ENCODE measurements around the gene KRTCAP2. TPM values are rescaled to one million over a fixed set of nuclear protein-coding genes. Genes with fewer than 3 reads are reported as not detected.
A peak's percentile ranks its signal among the peaks of the same experiment; 100 is the strongest.

Gene KRTCAP2
- total and polyA plus RNA-seq, 9 donors = 70.4 to 89.5 (median 87.3) TPM

- peaks cover 3% of the 10 kb centered on the region for H3K36me3 ChIP-seq (ENCODE audit: control insufficient read depth, insufficient read depth, low read length)
- no peaks in the 10 kb centered on the region for H3K9me3 ChIP-seq (replicated peaks; ENCODE audit: control insufficient read depth, low read depth, low read length)
- WGBS (ENCODE audit: insufficient coverage) = under 1% methylated on average over 31 of the region's 32 CpGs
- H3K27me3 ChIP-seq (ENCODE audit: control insufficient read depth, insufficient read depth, low read length) = peaks cover 61% of the 10 kb centered on the region
- peak overlapping the region; percentile 50 for H3K4me3 ChIP-seq (ENCODE audit: low read length)
- peaks cover 42% of the 10 kb centered on the region for H3K4me1 ChIP-seq (ENCODE audit: control insufficient read depth, insufficient read depth, low read length)
- DNase-seq = peak; percentile 45
- peak overlapping the region; percentile 37 for H3K27ac ChIP-seq (ENCODE audit: low read length)
These were observed 46.5 kb downstream of the KRTCAP2 start for GRCh38 chr1:155126556-155127104.

GRCh38 chr1:155125946-155126555 lies 47.1 kb downstream of the KRTCAP2 start:
- Histone ChIP-seq H3K36me3 (ENCODE audit: control insufficient read depth, insufficient read depth, low read length) (no peaks in the 10 kb centered on the region), H3K4me3 (ENCODE audit: low read length) (peak overlapping the region; percentile 50), H3K4me1 (ENCODE audit: control insufficient read depth, insufficient read depth, low read length) (peaks cover 42% of the 10 kb centered on the region), H3K27ac (ENCODE audit: low read length) (no peak overlapping the region), H3K27me3 (ENCODE audit: control insufficient read depth, insufficient read depth, low read length) (peaks cover 63% of the 10 kb centered on the region), H3K9me3 (replicated peaks; ENCODE audit: control insufficient read depth, low read depth, low read length) (no peaks in the 10 kb centered on the region)
- peak; percentile 70 for DNase-seq
- WGBS (ENCODE audit: insufficient coverage) = 7% methylated on average over 48 of the region's 53 CpGs

- Histone ChIP-seq H3K9me3 (replicated peaks; ENCODE audit: control insufficient read depth, low read depth, low read length) (no peaks in the 10 kb centered on the region), H3K27me3 (ENCODE audit: control insufficient read depth, insufficient read depth, low read length) (peaks cover 66% of the 10 kb centered on the region), H3K36me3 (ENCODE audit: control insufficient read depth, insufficient read depth, low read length) (no peaks in the 10 kb centered on the region), H3K27ac (ENCODE audit: low read length) (no peak overlapping the region), H3K4me1 (ENCODE audit: control insufficient read depth, insufficient read depth, low read length) (peaks cover 42% of the 10 kb centered on the region), H3K4me3 (ENCODE audit: low read length) (no peak overlapping the region)
- WGBS (ENCODE audit: insufficient coverage) = 25% methylated on average over 10 of the region's 11 CpGs
- DNase-seq = no peak
These were observed 47.6 kb downstream of the KRTCAP2 start for GRCh38 chr1:155125511-155125945.

- no peaks in the 10 kb centered on the region for H3K36me3 ChIP-seq (ENCODE audit: control insufficient read depth, insufficient read depth, low read length)
- H3K4me1 ChIP-seq (ENCODE audit: control insufficient read depth, insufficient read depth, low read length) = peaks cover 38% of the 10 kb centered on the region
- no peak overlapping the region for H3K27ac ChIP-seq (ENCODE audit: low read length)
- no peaks in the 10 kb centered on the region for H3K9me3 ChIP-seq (replicated peaks; ENCODE audit: control insufficient read depth, low read depth, low read length)
- 54% methylated on average over 9 of the region's 16 CpGs for WGBS (ENCODE audit: insufficient coverage)
- peaks cover 65% of the 10 kb centered on the region for H3K27me3 ChIP-seq (ENCODE audit: control insufficient read depth, insufficient read depth, low read length)
- no peak overlapping the region for H3K4me3 ChIP-seq (ENCODE audit: low read length)
- no peak for DNase-seq
These were observed 48.3 kb downstream of the KRTCAP2 start for GRCh38 chr1:155124503-155125463.

GRCh38 chr1:155123801-155124200 lies 49.3 kb downstream of the KRTCAP2 start:
- no peak overlapping the region for H3K27ac ChIP-seq (ENCODE audit: low read length)
- DNase-seq = no peak
- H3K36me3 ChIP-seq (ENCODE audit: control insufficient read depth, insufficient read depth, low read length) = no peaks in the 10 kb centered on the region
- WGBS (ENCODE audit: insufficient coverage) = 50% methylated on average over 1 of the region's 4 CpGs
- H3K4me1 ChIP-seq (ENCODE audit: control insufficient read depth, insufficient read depth, low read length) = peaks cover 28% of the 10 kb centered on the region
- H3K4me3 ChIP-seq (ENCODE audit: low read length) = no peak overlapping the region
- H3K9me3 ChIP-seq (replicated peaks; ENCODE audit: control insufficient read depth, low read depth, low read length) = no peaks in the 10 kb centered on the region
- peaks cover 63% of the 10 kb centered on the region for H3K27me3 ChIP-seq (ENCODE audit: control insufficient read depth, insufficient read depth, low read length)

- no peak for DNase-seq
- Histone ChIP-seq H3K27me3 (ENCODE audit: control insufficient read depth, insufficient read depth, low read length) (peaks cover 58% of the 10 kb centered on the region), H3K4me1 (ENCODE audit: control insufficient read depth, insufficient read depth, low read length) (peaks cover 17% of the 10 kb centered on the region), H3K27ac (ENCODE audit: low read length) (no peak overlapping the region), H3K9me3 (replicated peaks; ENCODE audit: control insufficient read depth, low read depth, low read length) (no peaks in the 10 kb centered on the region), H3K4me3 (ENCODE audit: low read length) (no peak overlapping the region), H3K36me3 (ENCODE audit: control insufficient read depth, insufficient read depth, low read length) (no peaks in the 10 kb centered on the region)
- 80% methylated on average over 1 of the region's 2 CpGs for WGBS (ENCODE audit: insufficient coverage)
These were observed 50.8 kb downstream of the KRTCAP2 start for GRCh38 chr1:155122308-155122707.

- Histone ChIP-seq H3K27ac (ENCODE audit: low read length) (no peak overlapping the region), H3K9me3 (replicated peaks; ENCODE audit: control insufficient read depth, low read depth, low read length) (no peaks in the 10 kb centered on the region), H3K4me1 (ENCODE audit: control insufficient read depth, insufficient read depth, low read length) (peaks cover 6% of the 10 kb centered on the region), H3K27me3 (ENCODE audit: control insufficient read depth, insufficient read depth, low read length) (peaks cover 52% of the 10 kb centered on the region), H3K4me3 (ENCODE audit: low read length) (no peak overlapping the region), H3K36me3 (ENCODE audit: control insufficient read depth, insufficient read depth, low read length) (no peaks in the 10 kb centered on the region)
- no peak for DNase-seq
- 84% methylated on average over 2 of the region's 2 CpGs for WGBS (ENCODE audit: insufficient coverage)
These were observed 51.9 kb downstream of the KRTCAP2 start for GRCh38 chr1:155121249-155121648.

- Histone ChIP-seq H3K4me1 (ENCODE audit: control insufficient read depth, insufficient read depth, low read length) (no peaks in the 10 kb centered on the region), H3K27ac (ENCODE audit: low read length) (no peak overlapping the region), H3K27me3 (ENCODE audit: control insufficient read depth, insufficient read depth, low read length) (peaks cover 43% of the 10 kb centered on the region), H3K4me3 (ENCODE audit: low read length) (no peak overlapping the region), H3K36me3 (ENCODE audit: control insufficient read depth, insufficient read depth, low read length) (no peaks in the 10 kb centered on the region), H3K9me3 (replicated peaks; ENCODE audit: control insufficient read depth, low read depth, low read length) (no peaks in the 10 kb centered on the region)
- no peak for DNase-seq
- WGBS (ENCODE audit: insufficient coverage) = no CpG with 5 or more reads among the region's 6 CpGs
These were observed 52.9 kb downstream of the KRTCAP2 start for GRCh38 chr1:155120253-155120652.

All from muscle of leg (tissue), 11 donors.